GM18499 (cell line): ENCODE results near the gene TREML2.
A peak's percentile ranks its signal among the peaks of the same experiment; 100 is the strongest.
"Not testable (repeated sequence)": the region's sequence is repeated elsewhere in the genome, so short reads cannot be mapped to it uniquely, and the experiment has no call there.

Source experiments
- ATAC-seq: cut with Tn5 transposase; IDR thresholded peaks from one replicate; pipeline ENCODE4 v1.9.1; 2021; ENCODE audit warnings: moderate number of reproducible peaks; ENCODE audit not compliant: insufficient read depth, unreplicated experiment

TREML2 gene

GRCh38 chr6:41209547-41210320, 8.8 kb upstream of the TREML2 start:
- no peak for ATAC-seq

DNA sequence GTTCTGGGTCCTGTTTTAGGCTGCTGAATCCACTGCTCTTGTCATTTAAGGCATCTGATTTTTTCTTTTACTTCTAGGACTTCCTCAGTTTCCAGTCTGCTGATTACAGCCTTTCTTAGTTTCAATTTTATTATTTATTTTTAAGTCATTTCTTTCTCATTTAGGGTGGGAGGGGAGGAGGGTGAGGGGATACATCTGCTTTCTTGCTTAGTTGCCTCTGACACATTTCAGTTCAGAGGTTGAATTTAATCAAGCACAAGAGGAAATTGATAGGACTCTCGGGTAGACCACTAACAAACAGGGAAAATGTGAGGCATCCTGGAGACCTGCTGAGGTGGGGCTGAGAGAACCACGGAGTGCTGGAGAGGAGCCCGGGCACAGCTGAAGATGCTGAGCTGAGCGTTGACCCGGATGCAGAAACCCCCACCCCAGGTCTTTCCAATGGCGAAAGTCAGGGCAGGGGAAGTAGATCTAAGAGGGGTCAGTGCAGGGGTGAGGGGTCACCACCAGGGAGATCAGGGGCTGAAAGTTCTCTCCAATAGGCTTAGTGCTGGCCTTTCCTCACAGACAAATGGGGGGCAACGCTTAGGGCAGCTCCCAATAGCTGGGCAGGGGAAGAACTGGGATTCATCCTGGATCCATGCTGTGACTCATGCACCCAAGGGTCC, 7.6 kb upstream of the TREML2 start:
- ATAC-seq = no peak

DNA sequence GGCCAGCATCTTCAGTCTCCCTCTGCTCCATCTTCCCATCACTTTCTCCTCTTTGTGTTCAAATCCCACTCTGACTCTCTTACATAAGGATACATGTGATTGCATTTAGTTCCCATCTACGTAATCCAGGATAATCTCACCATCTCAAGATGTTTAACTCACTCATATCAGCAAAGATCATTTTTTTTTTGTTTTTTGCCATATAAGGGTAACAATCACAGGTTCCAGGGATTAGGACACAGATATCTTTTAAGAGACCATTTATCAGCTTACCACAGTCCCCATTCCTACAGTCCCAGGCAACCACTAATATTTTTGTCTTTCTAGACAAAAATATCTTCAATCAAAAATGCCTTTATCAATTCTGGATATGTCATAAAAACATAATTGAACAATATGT, 3.2 kb upstream of the TREML2 start:
- no peak for ATAC-seq

- no peak for ATAC-seq
Measured at GRCh38 chr6:41201764-41202173, 820 bp upstream of the TREML2 start.

- ATAC-seq = no peak
Measured at GRCh38 chr6:41200296-41200900, 551 bp downstream of the TREML2 start.

DNA sequence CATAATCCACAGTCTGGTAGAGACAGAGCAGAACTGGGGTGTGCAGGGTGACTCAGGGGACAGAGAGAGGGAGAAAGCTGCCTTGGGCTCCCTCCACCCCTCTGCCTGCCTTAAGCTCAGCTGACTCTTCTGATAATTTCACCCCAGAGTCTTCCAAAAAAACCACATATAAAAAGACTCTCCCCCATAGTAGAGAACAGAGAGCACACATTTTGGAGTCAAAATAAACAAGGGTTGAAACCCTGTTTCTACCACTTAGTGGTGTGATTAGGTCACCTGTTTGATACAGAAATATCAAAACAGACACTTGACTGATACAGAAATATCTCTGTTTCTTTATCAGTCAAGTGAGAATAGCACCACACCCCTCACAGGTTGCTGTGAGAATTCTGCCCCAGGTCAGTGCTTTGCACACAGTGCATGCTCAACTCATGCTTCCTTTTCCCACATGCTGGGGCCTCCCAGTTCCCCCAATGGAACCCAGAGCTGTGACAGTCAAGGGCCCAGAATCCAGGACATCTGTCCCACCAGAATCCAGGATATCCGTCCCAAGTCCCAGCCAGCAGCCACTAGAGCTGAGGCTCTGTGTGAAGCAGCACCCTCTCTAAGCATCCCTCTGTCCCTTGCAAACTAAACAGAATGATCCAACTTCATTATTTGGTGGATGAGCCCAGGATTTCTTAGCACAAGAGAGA, 1.2 kb downstream of the TREML2 start:
- peak; percentile 56 for ATAC-seq

DNA sequence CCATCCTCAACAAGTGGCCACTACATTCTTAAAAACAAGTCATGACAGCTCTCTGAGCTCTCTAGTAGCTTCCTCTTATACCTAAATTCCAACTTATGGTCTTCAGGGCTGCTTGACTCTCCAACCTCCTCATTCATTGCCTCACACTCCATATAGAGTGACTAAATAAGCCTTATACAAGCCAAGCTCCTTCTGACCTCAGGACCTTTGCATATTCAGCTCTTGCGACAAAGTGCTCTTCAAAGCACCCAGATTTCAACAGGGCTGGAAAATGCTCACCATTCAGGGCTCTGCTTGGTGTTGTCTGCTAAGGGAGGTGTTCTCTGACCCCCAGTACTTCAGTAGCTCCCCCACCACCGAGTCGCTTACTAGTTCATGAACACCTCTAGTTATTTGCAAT, 3.7 kb downstream of the TREML2 start:
- no peak for ATAC-seq

GRCh38 chr6:41194386-41194785, 6.6 kb downstream of the TREML2 start:
- no peak for ATAC-seq

DNA sequence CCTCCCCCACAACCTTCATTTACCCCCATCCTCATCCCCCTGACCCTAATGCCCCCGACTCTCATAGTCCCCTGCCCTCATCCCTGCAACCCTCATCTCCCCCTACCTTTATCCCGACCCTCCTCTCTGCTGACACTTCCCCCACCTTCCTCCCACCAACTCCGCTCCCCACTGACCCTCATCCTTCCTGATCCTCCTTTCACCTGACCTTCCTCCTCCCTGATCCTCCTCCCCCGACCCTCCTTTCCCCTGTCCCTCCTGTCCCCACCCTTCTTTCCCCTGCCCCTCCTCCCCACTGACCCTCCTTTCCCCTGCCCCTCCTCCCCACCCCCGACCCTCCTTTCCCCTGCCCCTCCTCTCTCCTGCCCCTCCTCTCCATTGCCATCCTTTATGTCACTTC, 7.1 kb downstream of the TREML2 start:
- ATAC-seq = no peak

DNA sequence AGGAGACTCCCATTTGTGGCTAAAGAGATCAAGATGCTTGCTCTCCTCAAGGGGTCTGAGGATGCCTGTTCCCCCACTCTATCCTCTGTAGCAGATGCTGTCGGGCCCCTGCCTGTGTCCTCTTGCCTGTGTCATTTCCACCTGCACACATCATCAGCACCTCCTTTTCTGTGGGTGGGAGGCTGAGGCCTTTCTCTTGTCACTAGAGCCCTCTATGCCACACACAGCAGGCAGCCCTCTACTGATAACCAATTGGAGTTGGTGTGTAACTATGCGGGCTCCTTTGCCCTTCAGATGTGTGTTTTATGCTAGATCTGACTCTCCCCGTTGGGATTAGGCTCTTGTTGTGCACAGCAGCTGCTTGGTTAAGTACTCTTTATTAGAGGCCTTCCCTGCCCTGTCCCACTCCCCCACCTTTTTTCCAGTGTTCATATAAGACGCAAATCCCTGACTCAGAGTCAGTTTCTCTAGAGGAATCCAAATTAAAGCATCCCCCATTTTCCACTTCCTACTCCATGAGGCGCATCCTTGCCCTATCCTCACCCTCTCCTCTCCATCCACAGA, 7.7 kb downstream of the TREML2 start:
- ATAC-seq = no peak

DNA sequence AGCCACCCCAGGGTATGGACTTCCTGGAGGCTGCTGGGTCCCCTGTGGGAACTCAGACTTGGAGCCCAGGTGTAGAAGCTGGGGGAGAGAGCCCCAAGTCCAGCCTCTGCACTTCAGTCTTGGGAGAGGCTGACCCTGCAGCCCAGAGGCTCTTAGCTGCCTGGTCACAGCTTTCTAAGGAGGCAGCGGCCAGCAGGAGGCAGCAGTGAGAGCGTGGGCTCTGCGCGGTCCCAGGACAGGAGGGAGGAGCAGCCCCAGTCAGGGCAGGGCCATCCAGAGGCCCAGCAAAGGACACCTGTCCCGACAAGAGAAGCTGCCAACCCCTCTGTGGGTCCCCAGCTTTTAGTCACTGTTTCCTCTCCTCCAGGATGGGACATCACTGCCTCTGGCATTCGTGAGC, 9.4 kb downstream of the TREML2 start:
- no peak for ATAC-seq

DNA sequence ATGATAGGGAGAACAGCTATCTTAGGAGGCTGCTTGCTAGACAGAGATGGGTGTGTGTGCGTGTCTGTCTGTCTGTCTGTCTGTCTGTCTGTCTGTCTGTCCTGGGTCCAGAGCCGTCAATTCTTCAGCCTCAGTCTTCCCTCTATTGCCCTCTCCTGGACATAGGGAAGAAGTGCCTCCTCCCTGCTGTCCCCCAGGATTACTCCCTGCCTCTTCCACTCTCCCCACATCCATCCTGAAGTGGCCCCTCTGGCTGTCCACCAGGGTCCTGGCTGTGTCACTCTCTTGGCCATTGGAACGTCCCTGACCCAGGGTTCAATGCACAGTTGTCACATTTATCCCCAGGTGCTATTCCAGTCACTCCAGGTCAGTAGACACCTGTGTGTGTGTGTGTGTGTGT, 10.2 kb downstream of the TREML2 start:
- no peak for ATAC-seq

DNA sequence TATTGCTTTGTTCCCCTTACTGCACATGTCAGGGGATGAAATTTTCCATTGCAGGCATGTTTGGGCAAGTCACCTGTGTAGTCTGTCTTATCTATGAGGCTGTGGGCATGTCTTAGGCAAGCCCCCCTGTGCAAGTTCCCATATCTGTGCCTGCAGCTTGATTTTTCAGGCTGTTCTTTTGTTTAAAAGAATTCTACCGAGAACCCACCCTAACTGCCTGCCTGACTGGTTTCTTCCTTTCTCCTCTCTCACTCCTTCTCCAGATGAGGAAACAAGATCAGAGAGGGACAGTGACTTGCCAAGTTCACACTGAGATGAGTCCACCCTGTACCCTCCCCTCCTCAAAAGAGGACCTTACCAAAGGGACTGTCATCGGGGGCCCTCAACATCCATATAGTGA, 11.0 kb downstream of the TREML2 start:
- no peak for ATAC-seq

DNA sequence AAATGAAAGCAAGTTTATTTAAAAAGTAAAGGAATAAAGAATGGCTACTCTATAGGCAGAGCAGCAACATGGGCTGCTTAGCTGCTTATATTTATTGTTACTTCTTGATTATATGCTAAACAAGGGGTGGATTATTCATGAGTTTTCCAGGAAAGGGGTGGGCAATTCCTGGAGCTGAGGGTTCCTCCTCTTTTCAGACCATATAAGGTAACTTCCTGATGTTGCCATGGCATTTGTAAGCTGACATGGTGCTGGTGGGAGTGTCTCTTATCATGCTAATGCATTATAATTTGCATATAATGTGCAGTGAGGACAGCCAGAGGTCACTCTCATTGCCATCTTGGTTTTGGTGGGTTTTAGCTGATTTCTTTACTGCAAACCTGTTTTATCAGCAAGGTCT, 11.9 kb downstream of the TREML2 start:
- ATAC-seq = not testable (repeated sequence)

DNA sequence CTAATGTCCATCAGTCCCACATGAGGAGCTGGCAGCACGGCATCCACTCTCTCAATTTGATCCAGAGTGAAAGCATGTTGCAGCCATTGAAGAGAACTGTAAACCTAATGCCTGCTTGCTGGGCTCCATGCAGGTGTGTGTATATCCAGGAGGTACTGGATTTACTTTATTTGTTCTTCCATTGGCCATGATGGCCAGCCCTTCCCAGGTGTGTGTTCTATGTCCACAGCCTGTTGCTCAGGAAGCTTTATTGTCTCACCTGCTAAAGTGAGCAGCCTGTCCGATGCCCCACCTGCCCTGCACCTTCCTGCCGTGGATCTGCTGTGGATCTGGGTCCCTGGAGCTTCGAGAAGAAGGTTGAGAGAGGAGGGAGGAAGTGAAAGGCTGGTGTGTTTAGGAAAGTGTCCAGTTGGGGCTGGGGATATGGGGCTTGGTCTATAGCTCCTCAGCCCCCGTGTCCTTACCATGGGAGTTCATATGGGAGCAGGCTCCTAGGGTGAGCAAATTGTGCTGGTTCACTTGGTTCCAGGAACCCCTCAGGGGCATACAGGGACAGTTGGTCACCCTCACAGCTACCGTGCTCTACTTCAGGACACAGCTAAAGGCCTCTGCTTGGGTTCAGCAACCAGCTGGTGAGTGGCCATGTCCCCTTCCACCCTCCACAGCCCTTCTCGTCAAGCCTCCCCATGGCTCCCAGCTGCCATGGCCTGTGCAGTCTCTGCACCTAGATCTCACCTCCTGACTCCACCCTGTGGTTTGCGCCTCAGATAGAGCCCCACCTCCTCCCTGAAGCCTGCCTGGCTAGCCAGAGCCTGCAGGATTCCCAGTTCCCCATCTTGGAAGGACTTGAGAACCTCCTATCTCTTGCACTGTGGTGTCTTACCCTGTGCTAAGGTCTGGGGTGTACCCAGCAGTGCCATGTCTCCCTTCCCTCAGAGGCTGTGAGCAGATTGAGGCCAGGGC, 12.7 kb downstream of the TREML2 start:
- ATAC-seq = no peak

DNA sequence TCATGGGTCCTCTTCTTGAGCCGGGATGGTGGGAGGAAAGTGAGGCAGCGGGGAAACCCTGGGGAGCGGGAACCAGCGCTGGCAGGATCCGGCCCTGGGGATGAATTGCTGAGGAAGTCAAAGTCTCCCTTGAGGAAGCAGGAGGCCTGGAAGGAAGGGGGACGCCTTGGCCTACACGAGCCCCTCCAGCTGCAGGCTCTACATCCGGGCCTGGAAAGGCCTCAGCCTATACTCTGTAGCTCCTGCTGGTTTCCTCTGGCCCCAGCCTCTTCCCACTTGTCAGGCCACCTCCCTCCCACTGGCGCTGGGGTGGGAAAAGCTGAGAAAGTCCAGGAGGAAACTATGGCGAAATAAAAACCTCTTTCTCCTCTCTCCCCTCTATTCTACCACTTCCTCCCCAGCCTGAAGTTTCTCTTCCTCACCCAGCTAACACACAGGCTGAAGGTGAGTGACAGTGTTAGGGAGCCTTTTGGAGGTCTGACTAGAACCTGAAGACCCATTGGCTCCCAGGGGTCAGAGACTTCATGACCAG, 14.9 kb downstream of the TREML2 start:
- ATAC-seq = no peak

- ATAC-seq = no peak
Measured at GRCh38 chr6:41184761-41185160, 16.2 kb downstream of the TREML2 start.

DNA sequence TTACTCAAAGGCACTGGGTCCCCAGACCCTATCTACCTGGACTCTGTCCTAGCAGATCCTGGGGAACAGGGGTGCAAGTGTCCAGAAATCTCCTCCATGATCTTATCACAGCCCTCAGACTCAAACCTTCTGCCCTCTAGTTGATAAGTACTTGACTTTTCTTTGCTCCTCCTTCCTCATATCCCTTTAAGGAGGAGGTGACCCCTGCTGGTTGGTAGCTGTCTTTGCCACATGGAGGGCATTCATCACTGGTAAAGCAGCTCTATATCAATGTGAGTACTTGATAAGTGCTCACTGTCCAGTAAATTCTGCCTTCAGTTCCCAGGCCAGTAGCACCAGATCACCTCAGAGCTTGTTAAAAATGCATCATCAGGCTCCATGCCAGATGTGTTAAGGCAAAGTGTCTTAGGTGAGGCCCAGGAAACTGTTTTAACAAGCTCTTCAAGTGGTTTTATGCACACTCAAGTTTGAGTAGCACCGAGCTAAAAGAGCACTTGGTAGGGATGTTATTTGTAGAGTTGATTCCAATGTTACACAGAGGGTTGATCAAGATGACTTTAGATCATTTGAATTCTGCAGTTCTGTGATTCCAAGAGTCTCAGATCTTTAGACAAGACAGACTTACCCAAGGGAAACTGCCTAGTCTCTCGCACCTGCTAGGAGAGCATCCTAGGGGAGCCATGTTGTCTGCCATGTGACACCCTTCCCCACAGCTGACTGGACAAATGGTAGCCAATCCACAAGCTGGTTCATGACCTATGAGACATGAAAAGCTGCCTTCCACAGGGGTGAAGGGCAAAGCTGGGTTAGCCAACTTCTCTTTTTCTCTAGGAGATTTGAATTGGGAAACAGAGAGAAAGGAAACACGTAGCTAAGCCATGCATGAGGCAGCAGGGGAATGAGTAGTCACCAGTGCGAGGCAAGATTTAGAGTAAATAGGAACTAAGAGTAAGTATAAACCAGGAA, 18.6 kb downstream of the TREML2 start:
- ATAC-seq = no peak
